Fibroblast of lung (primary cell): Measurements from ENCODE around the gene MAP3K6. TPM values are rescaled to one million over a fixed set of nuclear protein-coding genes. Genes with fewer than 3 reads are reported as not detected.

ENCODE experiments used
- DNase-seq, 2 donors: peaks; one replicate each; pipeline versions ENCODE4 v3.0.0 to v3.0.0-alpha.2; 2010; ENCODE audit warnings: low read depth in 2 of 2
- H2AFZ ChIP-seq: 2 replicates; pipeline ENCODE4 v1.5.1; 2012; ENCODE audit warnings: low read length, control low read depth, inconsistent platforms
- H3K27ac ChIP-seq: 2 replicates; pipeline ENCODE4 v1.5.1; 2011; ENCODE audit warnings: low read length, control low read depth; ENCODE audit not compliant: insufficient read depth
- H3K27me3 ChIP-seq: 2 replicates; pipeline ENCODE4 v1.5.1; 2011; ENCODE audit warnings: mild to moderate bottlenecking, low read length; ENCODE audit not compliant: control insufficient read depth, insufficient read depth
- H3K36me3 ChIP-seq: 2 replicates; pipeline ENCODE4 v1.5.1; 2011; ENCODE audit warnings: low read length; ENCODE audit not compliant: control insufficient read depth, insufficient read depth
- H3K4me1 ChIP-seq: 2 replicates; pipeline ENCODE4 v1.5.1; 2011; ENCODE audit warnings: low read length; ENCODE audit not compliant: control insufficient read depth, insufficient read depth; ENCODE audit errors: extremely low read depth
- H3K4me2 ChIP-seq: 2 replicates; pipeline ENCODE4 v1.5.1; 2011; ENCODE audit warnings: low read length, control low read depth; ENCODE audit not compliant: insufficient read depth; ENCODE audit errors: extremely low read depth
- H3K4me3 ChIP-seq, 4 experiments: fragments of 200-600 bp in 1 of 4; sonication (generic) in 1 of 4; replicated peaks in 1 of 4; 2 replicates each; pipeline ENCODE4 v1.5.1; 2011 to 2016; ENCODE audit warnings: low read length in 4 of 4, low read depth in 3 of 4, mild to moderate bottlenecking in 3 of 4, control low read depth in 2 of 4, inconsistent platforms in 1 of 4, mixed read lengths in 1 of 4; ENCODE audit not compliant: insufficient read depth in 1 of 4; ENCODE audit errors: control extremely low read depth in 1 of 4
- H3K79me2 ChIP-seq: 2 replicates; pipeline ENCODE4 v1.5.1; 2012; ENCODE audit warnings: mild to moderate bottlenecking, low read length, inconsistent platforms; ENCODE audit not compliant: control insufficient read depth, insufficient read depth
- H3K9ac ChIP-seq: 2 replicates; pipeline ENCODE4 v1.5.1; 2011; ENCODE audit warnings: mild to moderate bottlenecking, low read length, control low read depth; ENCODE audit not compliant: insufficient read depth
- H3K9me3 ChIP-seq: 2 replicates; pipeline ENCODE4 v1.5.1; 2012; ENCODE audit warnings: low read depth, low read length; ENCODE audit not compliant: control insufficient read depth, insufficient read depth
- H4K20me1 ChIP-seq: 2 replicates; pipeline ENCODE4 v1.5.1; 2011; ENCODE audit warnings: low read length; ENCODE audit not compliant: control insufficient read depth, insufficient read depth; ENCODE audit errors: extremely low read depth
- EZH2 ChIP-seq: IDR thresholded peaks from 2 replicates; pipeline ENCODE4 v1.5.1; 2012; ENCODE audit warnings: low read length, control low read depth, mild to moderate bottlenecking; ENCODE audit errors: missing control alignments
- polyA plus RNA-seq, 2 donors: library from polyadenylated mRNA; depleted of rRNA in 1 of 2; stranded (reverse) in 1 of 2; unstranded in 1 of 2; fragments of >200 nt; gene quantifications; 2 replicates each; pipeline ENCODE4 v1.2.1, GENCODE V29; 2011 to 2012; ENCODE audit warnings: missing spikeins in 1 of 2
- total RNA-seq: library from RNA; depleted of rRNA; stranded (reverse); fragments of >200 nt; gene quantifications from 2 replicates; pipeline ENCODE4 v1.2.1, GENCODE V29; 2014
- TF ChIP-seq, protein P1 (sequence below), 2 donors: IDR thresholded peaks in 1 of 2; conservative IDR thresholded peaks in 1 of 2; 1 replicate in 1 of 2; 2 replicates in 1 of 2; pipeline ENCODE4 v1.5.1; 2011 to 2012; ENCODE audit warnings: low read length in 2 of 2, control low read depth in 1 of 2, inconsistent platforms in 1 of 2, low read depth in 1 of 2, mild to moderate bottlenecking in 1 of 2

Gene MAP3K6
- total and polyA plus RNA-seq, 2 donors (not counting 1 experiment from before 2014, with no cell fraction given), result 8.3 to 11.5 TPM

GRCh38 chr1:27399251-27400025 lies 32.7 kb upstream of the MAP3K6 start:
- no peaks in the 10 kb centered on the region for H4K20me1 ChIP-seq
- H3K9ac ChIP-seq, result no peak overlapping the region
- H2AFZ ChIP-seq, result no peak overlapping the region
- no peaks in the 10 kb centered on the region for H3K9me3 ChIP-seq
- no peaks in the 10 kb centered on the region for H3K79me2 ChIP-seq
- peaks cover 25% of the 10 kb centered on the region for H3K4me1 ChIP-seq
- no peak overlapping the region for H3K4me3 ChIP-seq
- no peak for TF ChIP-seq EZH2
- TF ChIP-seq, protein P1, sequence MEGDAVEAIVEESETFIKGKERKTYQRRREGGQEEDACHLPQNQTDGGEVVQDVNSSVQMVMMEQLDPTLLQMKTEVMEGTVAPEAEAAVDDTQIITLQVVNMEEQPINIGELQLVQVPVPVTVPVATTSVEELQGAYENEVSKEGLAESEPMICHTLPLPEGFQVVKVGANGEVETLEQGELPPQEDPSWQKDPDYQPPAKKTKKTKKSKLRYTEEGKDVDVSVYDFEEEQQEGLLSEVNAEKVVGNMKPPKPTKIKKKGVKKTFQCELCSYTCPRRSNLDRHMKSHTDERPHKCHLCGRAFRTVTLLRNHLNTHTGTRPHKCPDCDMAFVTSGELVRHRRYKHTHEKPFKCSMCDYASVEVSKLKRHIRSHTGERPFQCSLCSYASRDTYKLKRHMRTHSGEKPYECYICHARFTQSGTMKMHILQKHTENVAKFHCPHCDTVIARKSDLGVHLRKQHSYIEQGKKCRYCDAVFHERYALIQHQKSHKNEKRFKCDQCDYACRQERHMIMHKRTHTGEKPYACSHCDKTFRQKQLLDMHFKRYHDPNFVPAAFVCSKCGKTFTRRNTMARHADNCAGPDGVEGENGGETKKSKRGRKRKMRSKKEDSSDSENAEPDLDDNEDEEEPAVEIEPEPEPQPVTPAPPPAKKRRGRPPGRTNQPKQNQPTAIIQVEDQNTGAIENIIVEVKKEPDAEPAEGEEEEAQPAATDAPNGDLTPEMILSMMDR (conservative IDR thresholded peaks at IDR 0.05 in 1 of 2, IDR thresholded peaks at IDR 0.05 in 1 of 2; ENCODE audit: low read depth in 1 of 2, low read length in 2 of 2), result no peak
- no peaks in the 10 kb centered on the region for H3K27me3 ChIP-seq
- no peaks in the 10 kb centered on the region for H3K36me3 ChIP-seq
- H3K27ac ChIP-seq, result no peak overlapping the region
- H3K4me2 ChIP-seq, result no peak overlapping the region
- DNase-seq, result no peak

GRCh38 chr1:27398405-27399149 lies 31.8 kb upstream of the MAP3K6 start:
- Histone ChIP-seq H2AFZ (no peak overlapping the region), H3K36me3 (no peaks in the 10 kb centered on the region), H3K4me1 (peaks cover 22% of the 10 kb centered on the region), H3K79me2 (peaks cover 4% of the 10 kb centered on the region), H3K27me3 (no peaks in the 10 kb centered on the region), H3K4me2 (no peak overlapping the region), H3K4me3 (no peak overlapping the region), H4K20me1 (no peaks in the 10 kb centered on the region), H3K9ac (no peak overlapping the region), H3K27ac (no peak overlapping the region), H3K9me3 (no peaks in the 10 kb centered on the region)
- TF ChIP-seq, protein P1 (conservative IDR thresholded peaks at IDR 0.05 in 1 of 2, IDR thresholded peaks at IDR 0.05 in 1 of 2; ENCODE audit: low read depth in 1 of 2, low read length in 2 of 2), result no peak
- TF ChIP-seq EZH2, result no peak
- no peak for DNase-seq

DNA sequence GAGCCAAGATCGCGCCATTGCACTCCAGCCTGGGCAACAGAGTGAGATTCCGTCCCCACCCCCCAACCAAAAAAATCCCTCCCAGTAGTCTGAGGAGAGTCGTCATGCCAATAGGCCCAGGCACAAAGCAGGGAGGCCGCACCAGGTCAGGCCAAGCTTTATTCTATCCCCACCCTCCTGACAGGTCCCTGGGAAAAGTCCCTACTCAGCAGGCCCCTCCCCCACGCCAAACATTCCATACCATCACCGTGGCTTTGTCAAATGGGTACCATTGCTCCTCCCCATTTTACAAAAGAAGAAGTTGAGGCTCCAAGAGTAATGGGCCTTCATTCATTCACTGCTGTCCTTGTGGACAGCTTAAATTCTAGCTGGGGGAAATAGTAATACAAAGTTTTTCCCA lies 31.0 kb upstream of the MAP3K6 start:
- Histone ChIP-seq H3K9ac (no peak overlapping the region), H3K9me3 (no peaks in the 10 kb centered on the region), H3K4me3 (no peak overlapping the region), H4K20me1 (no peaks in the 10 kb centered on the region), H3K27me3 (no peaks in the 10 kb centered on the region), H3K4me2 (no peak overlapping the region), H3K4me1 (peaks cover 23% of the 10 kb centered on the region), H3K79me2 (peaks cover 6% of the 10 kb centered on the region), H2AFZ (no peak overlapping the region), H3K36me3 (no peaks in the 10 kb centered on the region), H3K27ac (no peak overlapping the region)
- no peak for TF ChIP-seq EZH2
- TF ChIP-seq, protein P1 (conservative IDR thresholded peaks at IDR 0.05 in 1 of 2, IDR thresholded peaks at IDR 0.05 in 1 of 2; ENCODE audit: low read depth in 1 of 2, low read length in 2 of 2), result no peak
- no peak for DNase-seq
